Stimulated activated CD4-positive, alpha-beta T cell treated with anti-CD3 and anti-CD28 coated beads, Interleukin-15, amount 100 ng/mL, for 48 hours (primary cell): ENCODE measurements around the gene F13B.
"Not testable (repeated sequence)": the region's sequence is repeated elsewhere in the genome, so short reads cannot be mapped to it uniquely, and the experiment has no call there.

Source experiments
- DNase-seq, 2 donors: peaks; one replicate each; pipeline ENCODE4 v3.0.0-alpha.2; 2020; ENCODE audit warnings: low read depth in 2 of 2

The F13B gene

GRCh38 chr1:197066719-197067456, at the start of gene F13B:
Gene F13B, minus strand, starts transcription at chr1:197067260. Its CDS starts 37 bp downstream, at chr1:197067223.
- DNase-seq, result no peak

- DNase-seq, result no peak
Observed at GRCh38 chr1:197116156-197116555, 49.1 kb upstream of the F13B start.

GRCh38 chr1:197106869-197107268, 39.8 kb upstream of the F13B start:
- no peak for DNase-seq

- no peak for DNase-seq
Observed at GRCh38 chr1:197103300-197103699, 36.2 kb upstream of the F13B start.

GRCh38 chr1:197101978-197102377, 34.9 kb upstream of the F13B start:
- no peak for DNase-seq

- DNase-seq, result no peak
Observed at GRCh38 chr1:197100677-197101076, 33.6 kb upstream of the F13B start.

- DNase-seq, result no peak
Observed at GRCh38 chr1:197099444-197099843, 32.4 kb upstream of the F13B start.

- DNase-seq, result not testable (repeated sequence)
Observed at GRCh38 chr1:197096971-197097370, 29.9 kb upstream of the F13B start.

GRCh38 chr1:197096137-197096536, 29.1 kb upstream of the F13B start:
- DNase-seq, result no peak

- no peak for DNase-seq
Observed at GRCh38 chr1:197093226-197093885, 26.3 kb upstream of the F13B start.

- no peak for DNase-seq
Observed at GRCh38 chr1:197092491-197093023, 25.5 kb upstream of the F13B start.

- DNase-seq, result no peak
Observed at GRCh38 chr1:197083474-197083873, 16.4 kb upstream of the F13B start.

- no peak for DNase-seq
Observed at GRCh38 chr1:197081117-197081753, 14.2 kb upstream of the F13B start.

- no peak for DNase-seq
Observed at GRCh38 chr1:197080323-197080722, 13.3 kb upstream of the F13B start.

GRCh38 chr1:197076585-197076984, 9.5 kb upstream of the F13B start:
- no peak for DNase-seq

- DNase-seq, result no peak
Observed at GRCh38 chr1:197073978-197074377, 6.9 kb upstream of the F13B start.

- DNase-seq, result no peak
Observed at GRCh38 chr1:197067457-197067818, 378 bp upstream of the F13B start.

GRCh38 chr1:197066277-197066676, 783 bp downstream of the F13B start:
- DNase-seq, result no peak

- DNase-seq, result no peak
Observed at GRCh38 chr1:197065559-197065958, 1.5 kb downstream of the F13B start.

- no peak for DNase-seq
Observed at GRCh38 chr1:197063212-197063611, 3.8 kb downstream of the F13B start.

- DNase-seq, result no peak
Observed at GRCh38 chr1:197062692-197063091, 4.4 kb downstream of the F13B start.

GRCh38 chr1:197049100-197049499, 18.0 kb downstream of the F13B start:
- no peak for DNase-seq
